Effector memory CD8-positive, alpha-beta T cell (primary cell): Measurements from ENCODE around the gene RBP2.

ENCODE experiments used
- ATAC-seq: fragments of 150-1000 bp; cut with Tn5 transposase; replicated peaks from 2 replicates; pipeline ENCODE4 v1.10.0; 2021; ENCODE audit warnings: mild to moderate bottlenecking, moderate library complexity
- DNase-seq, 3 experiments: peaks; one replicate each; pipeline ENCODE4 v3.0.0; 2021
- H3K27ac Mint-ChIP-seq, 2 donors: one replicate each; pipeline ENCODE4 v1.8.0; 2022; ENCODE audit warnings: mild to moderate bottlenecking in 2 of 2, mixed read lengths in 2 of 2, moderate library complexity in 2 of 2
- H3K27me3 Mint-ChIP-seq, 2 donors: one replicate each; pipeline ENCODE4 v1.8.0; 2022; ENCODE audit warnings: mixed read lengths in 2 of 2
- H3K36me3 Mint-ChIP-seq: one replicate; pipeline ENCODE4 v1.8.0; 2022; ENCODE audit warnings: mild to moderate bottlenecking, moderate library complexity, mixed read lengths; ENCODE audit not compliant: insufficient read depth
- H3K4me1 Mint-ChIP-seq, 2 donors: one replicate each; pipeline ENCODE4 v1.8.0; 2022; ENCODE audit warnings: low read depth in 2 of 2, mixed read lengths in 2 of 2
- H3K4me3 Mint-ChIP-seq, 2 donors: one replicate each; pipeline ENCODE4 v1.8.0; 2022; ENCODE audit warnings: mild to moderate bottlenecking in 2 of 2, mixed read lengths in 2 of 2, moderate library complexity in 2 of 2
- H3K9me3 Mint-ChIP-seq, 2 donors: one replicate each; pipeline ENCODE4 v1.8.0; 2022; ENCODE audit warnings: mixed read lengths in 2 of 2
- total RNA-seq, 9 experiments: gene quantifications; one replicate each; lab custom pipeline; 2026; lab: John Stamatoyannopoulos, UW

The RBP2 gene
- total RNA-seq: 0 reads per million in 9 experiments

GRCh38 chr3:139476348-139476747 lies at the start of gene RBP2:
Gene RBP2, minus strand, starts transcription at chr3:139476516. Its CDS starts 57 bp downstream, at chr3:139476459.
- Mint-ChIP-seq H3K4me3 (no peak within 1 kb of the TSS), H3K36me3 (no peaks in the 10 kb centered on the region), H3K4me1 (no peaks in the 10 kb centered on the region), H3K27me3 (no peaks in the 10 kb centered on the region), H3K9me3 (no peaks in the 10 kb centered on the region), H3K27ac (no peak within 1 kb of the TSS)
- no peak for DNase-seq
- no peak for ATAC-seq

- Mint-ChIP-seq H3K4me1 (no peaks in the 10 kb centered on the region), H3K27me3 (peaks cover 7 to 8% of the 10 kb centered on the region in 2 donors), H3K36me3 (no peaks in the 10 kb centered on the region), H3K9me3 (no peaks in the 10 kb centered on the region), H3K27ac (no peak overlapping the region), H3K4me3 (no peak overlapping the region)
- DNase-seq: no peak
- no peak for ATAC-seq
Measured at GRCh38 chr3:139524841-139525636, 48.7 kb upstream of the RBP2 start.

- H3K4me3 Mint-ChIP-seq: no peak overlapping the region
- peaks cover 14 to 15% of the 10 kb centered on the region in 2 donors for H3K27me3 Mint-ChIP-seq
- ATAC-seq: no peak
- no peaks in the 10 kb centered on the region for H3K36me3 Mint-ChIP-seq
- no peaks in the 10 kb centered on the region for H3K9me3 Mint-ChIP-seq
- no peak for DNase-seq
- H3K4me1 Mint-ChIP-seq: no peaks in the 10 kb centered on the region
- no peak overlapping the region for H3K27ac Mint-ChIP-seq
Measured at GRCh38 chr3:139523718-139524117, 47.4 kb upstream of the RBP2 start.

GRCh38 chr3:139523166-139523565 lies 46.9 kb upstream of the RBP2 start:
- Mint-ChIP-seq H3K4me3 (no peak overlapping the region), H3K4me1 (no peaks in the 10 kb centered on the region), H3K9me3 (no peaks in the 10 kb centered on the region), H3K27me3 (peaks cover 14 to 16% of the 10 kb centered on the region in 2 donors), H3K27ac (no peak overlapping the region), H3K36me3 (no peaks in the 10 kb centered on the region)
- no peak for DNase-seq
- ATAC-seq: no peak

GRCh38 chr3:139522421-139522820 lies 46.1 kb upstream of the RBP2 start:
- ATAC-seq: no peak
- DNase-seq: no peak
- Mint-ChIP-seq H3K36me3 (no peaks in the 10 kb centered on the region), H3K4me3 (no peak overlapping the region), H3K27me3 (peaks cover 14 to 16% of the 10 kb centered on the region in 2 donors), H3K9me3 (no peaks in the 10 kb centered on the region), H3K27ac (no peak overlapping the region), H3K4me1 (no peaks in the 10 kb centered on the region)

- no peak overlapping the region for H3K4me3 Mint-ChIP-seq
- H3K4me1 Mint-ChIP-seq: no peaks in the 10 kb centered on the region
- H3K27me3 Mint-ChIP-seq: peaks cover 12 to 14% of the 10 kb centered on the region in 2 donors
- no peak for DNase-seq
- no peaks in the 10 kb centered on the region for H3K9me3 Mint-ChIP-seq
- H3K27ac Mint-ChIP-seq: no peak overlapping the region
- no peaks in the 10 kb centered on the region for H3K36me3 Mint-ChIP-seq
- ATAC-seq: no peak
Measured at GRCh38 chr3:139521816-139522215, 45.5 kb upstream of the RBP2 start.

GRCh38 chr3:139521144-139521543 lies 44.8 kb upstream of the RBP2 start:
- Mint-ChIP-seq H3K27me3 (peaks cover 9 to 14% of the 10 kb centered on the region in 2 donors), H3K4me1 (no peaks in the 10 kb centered on the region), H3K9me3 (no peaks in the 10 kb centered on the region), H3K36me3 (no peaks in the 10 kb centered on the region), H3K4me3 (no peak overlapping the region), H3K27ac (no peak overlapping the region)
- no peak for ATAC-seq
- DNase-seq: no peak

GRCh38 chr3:139519998-139520737 lies 43.9 kb upstream of the RBP2 start:
- Mint-ChIP-seq H3K9me3 (no peaks in the 10 kb centered on the region), H3K27me3 (peaks cover 9 to 14% of the 10 kb centered on the region in 2 donors), H3K4me3 (no peak overlapping the region), H3K27ac (no peak overlapping the region), H3K4me1 (no peaks in the 10 kb centered on the region), H3K36me3 (no peaks in the 10 kb centered on the region)
- no peak for DNase-seq
- ATAC-seq: no peak

GRCh38 chr3:139518926-139519842 lies 42.9 kb upstream of the RBP2 start:
- ATAC-seq: no peak
- no peaks in the 10 kb centered on the region for H3K36me3 Mint-ChIP-seq
- H3K27ac Mint-ChIP-seq: no peak overlapping the region

GRCh38 chr3:139518306-139518705 lies 42.0 kb upstream of the RBP2 start:
- H3K27me3 Mint-ChIP-seq: peaks cover 9 to 14% of the 10 kb centered on the region in 2 donors
- H3K36me3 Mint-ChIP-seq: no peaks in the 10 kb centered on the region
- no peaks in the 10 kb centered on the region for H3K4me1 Mint-ChIP-seq

More at GRCh38 chr3:139518926-139519842, 42.9 kb upstream of the RBP2 start:
- peaks cover 9 to 14% of the 10 kb centered on the region in 2 donors for H3K27me3 Mint-ChIP-seq
- no peak for DNase-seq
- no peaks in the 10 kb centered on the region for H3K9me3 Mint-ChIP-seq
- H3K4me1 Mint-ChIP-seq: no peaks in the 10 kb centered on the region
- H3K4me3 Mint-ChIP-seq: no peak overlapping the region

GRCh38 chr3:139517321-139518065 lies 41.2 kb upstream of the RBP2 start:
- H3K4me1 Mint-ChIP-seq: no peaks in the 10 kb centered on the region
- H3K36me3 Mint-ChIP-seq: no peaks in the 10 kb centered on the region
- no peaks in the 10 kb centered on the region for H3K9me3 Mint-ChIP-seq
- DNase-seq: no peak
- peaks cover 9 to 14% of the 10 kb centered on the region in 2 donors for H3K27me3 Mint-ChIP-seq
- H3K27ac Mint-ChIP-seq: no peak overlapping the region
- no peak for ATAC-seq
- no peak overlapping the region for H3K4me3 Mint-ChIP-seq

More at GRCh38 chr3:139518306-139518705, 42.0 kb upstream of the RBP2 start:
- DNase-seq: no peak
- Mint-ChIP-seq H3K27ac (no peak overlapping the region), H3K4me3 (no peak overlapping the region), H3K9me3 (no peaks in the 10 kb centered on the region)
- ATAC-seq: no peak

GRCh38 chr3:139514741-139515140 lies 38.4 kb upstream of the RBP2 start:
- no peaks in the 10 kb centered on the region for H3K4me1 Mint-ChIP-seq
- H3K27ac Mint-ChIP-seq: no peak overlapping the region
- H3K27me3 Mint-ChIP-seq: peaks cover 9 to 18% of the 10 kb centered on the region in 2 donors
- H3K4me3 Mint-ChIP-seq: no peak overlapping the region
- no peak for DNase-seq
- no peak for ATAC-seq
- H3K36me3 Mint-ChIP-seq: no peaks in the 10 kb centered on the region
- H3K9me3 Mint-ChIP-seq: no peaks in the 10 kb centered on the region
